ENCODE results near the gene FRAT1. TPM values are rescaled to one million over a fixed set of nuclear protein-coding genes. Genes with fewer than 3 reads are reported as not detected.

FRAT1 gene
- polyA plus RNA-seq, 2 of the 4 experiments (the other 2 are of a cell fraction): 1.5 to 2.3 TPM

DNA sequence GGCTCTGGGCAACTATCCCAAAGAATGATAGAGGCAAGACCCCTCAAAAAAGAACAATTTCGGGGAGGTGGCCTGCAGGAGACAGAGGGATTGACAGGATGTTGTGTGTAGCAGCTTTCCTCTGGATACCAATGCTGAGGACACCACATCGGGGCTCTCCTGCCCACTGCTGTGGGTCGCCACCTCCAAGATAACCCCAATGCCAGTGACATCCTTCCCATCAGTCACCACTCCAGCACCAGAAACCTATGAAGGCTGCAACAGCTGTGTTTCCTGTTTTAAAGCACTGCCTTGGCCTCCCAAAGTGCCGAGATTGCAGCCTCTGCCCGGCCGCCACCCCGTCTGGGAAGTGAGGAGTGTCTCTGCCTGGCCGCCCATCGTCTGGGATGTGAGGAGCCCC, 44.2 kb upstream of the FRAT1 start (continued):
- TF ChIP-seq GATA3 (IDR thresholded peaks at IDR 0.05; ENCODE audit: borderline replicate concordance) (no peak), EP300 (IDR thresholded peaks at IDR 0.05) (no peak)
- TF ChIP-seq, protein P1, sequence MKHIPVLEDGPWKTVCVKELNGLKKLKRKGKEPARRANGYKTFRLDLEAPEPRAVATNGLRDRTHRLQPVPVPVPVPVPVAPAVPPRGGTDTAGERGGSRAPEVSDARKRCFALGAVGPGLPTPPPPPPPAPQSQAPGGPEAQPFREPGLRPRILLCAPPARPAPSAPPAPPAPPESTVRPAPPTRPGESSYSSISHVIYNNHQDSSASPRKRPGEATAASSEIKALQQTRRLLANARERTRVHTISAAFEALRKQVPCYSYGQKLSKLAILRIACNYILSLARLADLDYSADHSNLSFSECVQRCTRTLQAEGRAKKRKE (CRISPR knock-in tag; IDR thresholded peaks at IDR 0.05; ENCODE audit: low read depth): no peak

GRCh38 chr10:97277551-97277950, 41.5 kb upstream of the FRAT1 start:
- 79% methylated on average over 1 of the region's 1 CpG for WGBS (ENCODE audit: missing lambda C conversion rate)
- TF ChIP-seq NFE2L2 (conservative IDR thresholded peaks at IDR 0.05; ENCODE audit: low read length): no peak
- no peak for TF ChIP-seq RFX5 (IDR thresholded peaks at IDR 0.05)
- TF ChIP-seq, protein P2, sequence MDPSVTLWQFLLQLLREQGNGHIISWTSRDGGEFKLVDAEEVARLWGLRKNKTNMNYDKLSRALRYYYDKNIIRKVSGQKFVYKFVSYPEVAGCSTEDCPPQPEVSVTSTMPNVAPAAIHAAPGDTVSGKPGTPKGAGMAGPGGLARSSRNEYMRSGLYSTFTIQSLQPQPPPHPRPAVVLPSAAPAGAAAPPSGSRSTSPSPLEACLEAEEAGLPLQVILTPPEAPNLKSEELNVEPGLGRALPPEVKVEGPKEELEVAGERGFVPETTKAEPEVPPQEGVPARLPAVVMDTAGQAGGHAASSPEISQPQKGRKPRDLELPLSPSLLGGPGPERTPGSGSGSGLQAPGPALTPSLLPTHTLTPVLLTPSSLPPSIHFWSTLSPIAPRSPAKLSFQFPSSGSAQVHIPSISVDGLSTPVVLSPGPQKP (IDR thresholded peaks at IDR 0.05; ENCODE audit: low read depth, low read length): no peak
- no peak for TF ChIP-seq SREBF2 (IDR thresholded peaks at IDR 0.05)
- TF ChIP-seq EP300 (IDR thresholded peaks at IDR 0.05): no peak
- TF ChIP-seq USF2 (IDR thresholded peaks at IDR 0.05): no peak

DNA sequence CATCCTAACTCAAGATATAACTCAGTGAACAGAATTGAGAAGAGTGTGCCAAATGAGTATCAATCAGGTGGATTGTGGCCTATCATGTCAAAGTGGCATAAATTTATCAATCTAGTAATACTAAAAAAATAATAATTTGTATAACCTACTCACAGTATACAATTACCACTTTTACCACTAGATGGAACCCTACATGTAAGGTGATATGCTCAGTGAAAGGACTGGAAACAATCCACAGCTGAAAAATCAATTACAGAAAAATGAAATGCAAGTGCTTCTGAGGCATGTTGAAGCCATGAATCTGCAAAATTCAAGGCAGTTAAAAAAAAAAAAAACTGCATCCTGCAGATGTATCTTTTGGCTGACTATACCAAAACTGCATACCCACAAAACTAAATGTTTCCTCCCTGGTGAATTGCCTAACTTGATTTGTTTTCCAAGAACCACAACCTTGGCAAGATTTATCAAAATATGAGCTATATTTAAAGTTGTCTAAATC, 40.5 kb upstream of the FRAT1 start:
- peaks cover 21% of the 10 kb centered on the region for H3K4me1 ChIP-seq
- H3K27ac ChIP-seq: peak overlapping the region; percentile 15 to 65; a peak in 4 of 6 replicates
- ChIA-PET POLR2A (interaction anchor here (0.8 to 1.9 kb wide), 2 partner anchors 13 to 40 kb away, joined by 4 read pairs; no protein-coding TSS in a partner anchor), CTCF (interaction anchor here (0.6 to 2.9 kb wide), 42 partner anchors 9 to 359 kb away, joined by 3 to 43 read pairs (median 6); partner anchors contain the start of genes ARHGAP19, FRAT1, FRAT2 and RRP12)
- no peak overlapping the region for H3K4me3 ChIP-seq
- peak; percentile 69 to 70 for DNase-seq (ENCODE audit: low read depth in 1 of 2, low spot score in 1 of 2)
- peak; percentile 62 to 70 for TF ChIP-seq RAD21 (conservative IDR thresholded peaks at IDR 0.05 in 1 of 2, IDR thresholded peaks at IDR 0.05 in 1 of 2)
- peak; percentile 68 for TF ChIP-seq SMC3 (IDR thresholded peaks at IDR 0.05)
- TF ChIP-seq KDM1A (IDR thresholded peaks at IDR 0.05; ENCODE audit: low read depth): no peak
- TF ChIP-seq CTCF (IDR thresholded peaks at IDR 0.05): peak; percentile 78
- TF ChIP-seq FOXS1 (CRISPR knock-in tag; IDR thresholded peaks at IDR 0.05): no peak
- TF ChIP-seq GATA3 (IDR thresholded peaks at IDR 0.05; ENCODE audit: borderline replicate concordance): no peak
- TF ChIP-seq MAFK (IDR thresholded peaks at IDR 0.05; ENCODE audit: partially characterized antibody): no peak
- H3K4me2 ChIP-seq: peak overlapping the region; percentile 51
- peak; percentile 86 to 92 for ATAC-seq
- no peak for FAIRE-seq
- H3K9me3 ChIP-seq: no peaks in the 10 kb centered on the region

More at GRCh38 chr10:97277551-97277950, 41.5 kb upstream of the FRAT1 start:
- no peak for DNase-seq (ENCODE audit: low read depth in 1 of 2, low spot score in 1 of 2)
- ATAC-seq: no peak
- FAIRE-seq: no peak
- no peaks in the 10 kb centered on the region for H3K9me3 ChIP-seq
- peaks cover 21% of the 10 kb centered on the region for H3K4me1 ChIP-seq
- CTCF ChIA-PET: interaction anchor here (0.7 to 2.9 kb wide), 14 partner anchors 9 to 94 kb away, joined by 5 to 43 read pairs (median 12); partner anchors contain the start of genes ARHGAP19 and FRAT2
- no peak overlapping the region for H3K4me2 ChIP-seq
- no peak overlapping the region for H3K4me3 ChIP-seq
- POLR2A ChIA-PET: no interaction called here
- no peak overlapping the region for H3K27ac ChIP-seq

Data from A549 (cell line).